ENCODE data around the gene PEX14.

The PEX14 gene

DNA sequence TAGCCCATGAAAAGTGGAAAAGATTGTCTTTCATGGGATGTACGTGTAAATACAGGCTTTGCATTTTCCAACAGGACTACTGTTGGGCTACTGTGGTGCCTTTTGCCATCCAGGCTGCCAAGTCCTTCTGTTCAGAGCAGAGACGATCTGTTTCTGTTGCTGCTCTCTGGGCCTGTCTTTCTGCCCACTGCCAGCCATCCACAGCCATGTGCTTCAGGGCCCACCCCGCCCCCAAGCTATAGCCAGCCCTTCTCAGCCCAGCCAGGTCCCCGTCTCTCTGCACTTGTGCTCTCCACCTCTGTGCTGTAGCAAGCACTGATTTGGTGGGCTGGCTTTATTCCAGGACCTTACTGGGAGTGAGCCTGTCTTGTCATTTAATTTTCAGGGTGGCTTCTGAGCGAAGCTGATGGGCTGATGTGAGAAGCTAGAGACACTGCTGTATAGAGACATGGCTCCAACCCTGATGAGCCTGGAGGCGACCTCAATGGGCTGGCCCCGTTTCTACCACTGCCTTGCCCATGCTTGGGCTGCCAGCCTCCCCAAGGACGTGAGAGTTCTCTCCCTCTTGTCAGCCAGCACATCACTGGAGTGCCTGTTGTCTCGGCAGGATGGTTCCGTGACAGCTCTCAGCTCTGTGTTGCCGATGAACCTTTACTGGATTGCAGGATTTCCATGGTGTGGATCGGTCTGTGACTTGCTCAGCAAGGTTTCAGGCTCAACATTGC lies 137.8 kb downstream of the PEX14 start:
- Mint-ChIP-seq H3K27ac (no peak overlapping the region), H3K27me3 (ENCODE audit: low read depth) (peaks cover 8% of the 10 kb centered on the region), H3K4me3 (no peak overlapping the region), H3K4me1 (peaks cover 5% of the 10 kb centered on the region), H3K36me3 (ENCODE audit: low read depth) (peaks cover 15% of the 10 kb centered on the region), H3K9me3 (no peaks in the 10 kb centered on the region)
- no peak for TF ChIP-seq CTCF (IDR thresholded peaks at IDR 0.05; ENCODE audit: unreplicated experiment in 3 of 3)

- Mint-ChIP-seq H3K9me3 (no peaks in the 10 kb centered on the region), H3K4me3 (no peak overlapping the region)
Measured at GRCh38 chr1:10613340-10613739, 138.6 kb downstream of the PEX14 start.

DNA sequence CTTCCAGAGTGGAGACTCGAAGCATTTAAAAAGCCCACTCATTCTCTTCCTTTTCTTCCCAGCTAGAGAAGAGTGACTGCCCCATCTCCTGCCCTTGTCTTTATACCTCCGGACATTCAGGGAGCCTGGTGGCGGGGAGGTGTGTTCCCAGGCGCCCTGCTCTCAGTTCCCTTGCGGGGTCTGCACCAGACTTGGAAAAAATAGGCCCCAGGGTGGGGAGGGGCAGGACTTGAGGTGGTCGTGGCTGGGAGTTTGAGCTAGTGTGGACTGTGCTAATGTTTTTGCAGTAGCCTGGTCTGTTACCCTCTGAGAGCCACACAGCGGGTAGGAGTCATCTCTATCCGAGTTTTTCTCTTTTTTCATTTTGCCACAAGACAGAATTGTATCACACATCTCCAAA lies 139.1 kb downstream of the PEX14 start:
- Mint-ChIP-seq H3K27me3 (ENCODE audit: low read depth) (peaks cover 8% of the 10 kb centered on the region), H3K9me3 (no peaks in the 10 kb centered on the region), H3K36me3 (ENCODE audit: low read depth) (peaks cover 6% of the 10 kb centered on the region), H3K27ac (no peak overlapping the region), H3K4me3 (no peak overlapping the region), H3K4me1 (peaks cover 5% of the 10 kb centered on the region)
- no peak for TF ChIP-seq CTCF (IDR thresholded peaks at IDR 0.05; ENCODE audit: unreplicated experiment in 3 of 3)

More at GRCh38 chr1:10613340-10613739, 138.6 kb downstream of the PEX14 start:
- Mint-ChIP-seq H3K36me3 (ENCODE audit: low read depth) (peaks cover 9% of the 10 kb centered on the region), H3K4me1 (peaks cover 5% of the 10 kb centered on the region), H3K27ac (no peak overlapping the region), H3K27me3 (ENCODE audit: low read depth) (peaks cover 8% of the 10 kb centered on the region)
- no peak for TF ChIP-seq CTCF (IDR thresholded peaks at IDR 0.05; ENCODE audit: unreplicated experiment in 3 of 3)

- no peak overlapping the region for H3K27ac Mint-ChIP-seq
- H3K36me3 Mint-ChIP-seq (ENCODE audit: low read depth): peaks cover 4% of the 10 kb centered on the region
- H3K27me3 Mint-ChIP-seq (ENCODE audit: low read depth): peaks cover 8% of the 10 kb centered on the region
- peaks cover 5% of the 10 kb centered on the region for H3K4me1 Mint-ChIP-seq
- no peak for TF ChIP-seq CTCF (IDR thresholded peaks at IDR 0.05; ENCODE audit: unreplicated experiment in 3 of 3)
- no peak overlapping the region for H3K4me3 Mint-ChIP-seq
- H3K9me3 Mint-ChIP-seq: no peaks in the 10 kb centered on the region
Measured at GRCh38 chr1:10614377-10615225, 139.9 kb downstream of the PEX14 start.

DNA sequence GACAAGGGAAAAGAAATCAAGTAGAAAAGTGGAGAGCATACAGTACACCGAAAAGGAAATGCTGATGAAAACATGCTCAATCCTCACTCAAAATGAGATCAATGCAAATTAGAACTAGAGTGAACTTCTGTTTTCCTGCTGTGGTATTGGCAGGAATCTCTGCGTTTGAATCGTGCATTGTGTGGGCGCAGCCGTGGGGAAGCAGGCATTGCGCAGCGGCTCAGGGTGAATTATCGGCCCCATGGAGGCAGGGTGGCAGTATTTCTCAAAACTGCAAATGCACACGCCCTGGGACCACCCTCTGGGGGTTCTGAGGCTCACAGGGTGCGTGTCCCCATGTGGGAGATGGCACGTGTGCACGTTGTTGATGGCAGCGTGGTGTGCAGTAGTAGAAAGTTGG lies 140.6 kb downstream of the PEX14 start:
- Mint-ChIP-seq H3K27ac (no peak overlapping the region), H3K9me3 (no peaks in the 10 kb centered on the region), H3K4me3 (no peak overlapping the region), H3K4me1 (peaks cover 5% of the 10 kb centered on the region), H3K36me3 (ENCODE audit: low read depth) (peaks cover 4% of the 10 kb centered on the region), H3K27me3 (ENCODE audit: low read depth) (peaks cover 8% of the 10 kb centered on the region)
- TF ChIP-seq CTCF (IDR thresholded peaks at IDR 0.05; ENCODE audit: unreplicated experiment in 3 of 3): no peak
